H9 (cell line): Measurements from ENCODE around the gene NT5DC2. TPM values are rescaled to one million over a fixed set of nuclear protein-coding genes. Genes with fewer than 3 reads are reported as not detected.

Experiments
- DNase-seq: peaks from one replicate; pipeline ENCODE4 v3.0.0-alpha.2; 2017
- H2AFZ ChIP-seq: one replicate; pipeline ENCODE4 v1.6.1; 2013; ENCODE audit warnings: mild to moderate bottlenecking, low read length, control low read depth, moderate library complexity
- H2AK5ac ChIP-seq: 2 replicates; pipeline ENCODE4 v1.6.1; 2013; ENCODE audit warnings: low read length, control low read depth, mixed read lengths; ENCODE audit not compliant: insufficient read length
- H2BK120ac ChIP-seq: one replicate; pipeline ENCODE4 v1.6.1; 2013; ENCODE audit warnings: low read depth, mild to moderate bottlenecking, low read length, control low read depth, inconsistent platforms; ENCODE audit not compliant: poor library complexity, severe bottlenecking
- H2BK12ac ChIP-seq: 2 replicates; pipeline ENCODE4 v1.6.1; 2013; ENCODE audit warnings: low read length, control low read depth, mixed read lengths, low read depth; ENCODE audit not compliant: insufficient read length
- H2BK15ac ChIP-seq: 2 replicates; pipeline ENCODE4 v1.6.1; 2013; ENCODE audit warnings: low read depth, low read length, control low read depth
- H2BK20ac ChIP-seq: one replicate; pipeline ENCODE4 v1.6.1; 2013; ENCODE audit warnings: low read depth, mild to moderate bottlenecking, low read length, control low read depth, inconsistent platforms; ENCODE audit not compliant: poor library complexity, severe bottlenecking
- H2BK5ac ChIP-seq: 2 replicates; pipeline ENCODE4 v1.6.1; 2013; ENCODE audit warnings: low read length, control low read depth, mixed read lengths; ENCODE audit not compliant: insufficient read length
- H3K14ac ChIP-seq: 2 replicates; pipeline ENCODE4 v1.6.1; 2013; ENCODE audit warnings: low read length, control low read depth; ENCODE audit not compliant: insufficient read depth
- H3K18ac ChIP-seq: 2 replicates; pipeline ENCODE4 v1.6.1; 2013; ENCODE audit warnings: low read depth, mild to moderate bottlenecking, mixed read lengths, low read length, control low read depth; ENCODE audit not compliant: insufficient read length
- H3K23ac ChIP-seq: 2 replicates; pipeline ENCODE4 v1.6.1; 2013; ENCODE audit warnings: low read length, control low read depth, mixed read lengths, low read depth; ENCODE audit not compliant: insufficient read length
- H3K23me2 ChIP-seq: 2 replicates; pipeline ENCODE4 v1.6.1; 2013; ENCODE audit warnings: low read depth, mild to moderate bottlenecking, mixed read lengths, low read length, control low read depth; ENCODE audit not compliant: insufficient read length, poor library complexity, severe bottlenecking
- H3K27ac ChIP-seq: 2 replicates; pipeline ENCODE4 v1.5.1; 2013; ENCODE audit warnings: low read length, control low read depth, mixed read lengths, low read depth; ENCODE audit not compliant: insufficient read length
- H3K27me3 ChIP-seq: 2 replicates; pipeline ENCODE4 v1.6.1; 2013; ENCODE audit warnings: low read length, control low read depth, inconsistent platforms; ENCODE audit not compliant: insufficient read depth
- H3K4ac ChIP-seq: 2 replicates; pipeline ENCODE4 v1.6.1; 2013; ENCODE audit warnings: low read depth, mild to moderate bottlenecking, control low read depth, inconsistent platforms, low read length, moderate library complexity
- H3K4me1 ChIP-seq: 2 replicates; pipeline ENCODE4 v1.6.1; 2013; ENCODE audit warnings: low read length, control low read depth, inconsistent platforms; ENCODE audit not compliant: insufficient read depth
- H3K4me2 ChIP-seq: 2 replicates; pipeline ENCODE4 v1.6.1; 2013; ENCODE audit warnings: low read length, control low read depth, mixed read lengths; ENCODE audit not compliant: insufficient read length, insufficient read depth
- H3K56ac ChIP-seq: 2 replicates; pipeline ENCODE4 v1.6.1; 2013; ENCODE audit warnings: low read depth, mild to moderate bottlenecking, mixed read lengths, low read length, control low read depth; ENCODE audit not compliant: insufficient read length
- H3K79me1 ChIP-seq: 2 replicates; pipeline ENCODE4 v1.6.1; 2013; ENCODE audit warnings: low read depth, mild to moderate bottlenecking, moderate library complexity, low read length, control low read depth, inconsistent platforms; ENCODE audit not compliant: insufficient read depth, poor library complexity, severe bottlenecking
- H3K79me2 ChIP-seq: 2 replicates; pipeline ENCODE4 v1.6.1; 2013; ENCODE audit warnings: low read length, control low read depth, inconsistent platforms; ENCODE audit not compliant: insufficient read depth
- H3K9ac ChIP-seq: 2 replicates; pipeline ENCODE4 v1.6.1; 2013; ENCODE audit warnings: low read length, control low read depth, mixed read lengths; ENCODE audit not compliant: insufficient read length; ENCODE audit errors: extremely low read depth
- H3K9me3 ChIP-seq: one replicate; pipeline ENCODE4 v1.6.1; 2013; ENCODE audit warnings: low read depth, low read length, inconsistent platforms; ENCODE audit not compliant: control insufficient read depth
- H3T11ph ChIP-seq: one replicate; pipeline ENCODE4 v1.6.1; 2013; ENCODE audit warnings: mild to moderate bottlenecking, low read length, control low read depth, inconsistent platforms
- H4K20me1 ChIP-seq: one replicate; pipeline ENCODE4 v1.6.1; 2013; ENCODE audit not compliant: control insufficient read depth, insufficient read length, insufficient read depth
- H4K5ac ChIP-seq: 2 replicates; pipeline ENCODE4 v1.6.1; 2013; ENCODE audit warnings: low read depth, mild to moderate bottlenecking, mixed read lengths, low read length, control low read depth; ENCODE audit not compliant: insufficient read length
- H4K8ac ChIP-seq: replicated peaks from 2 replicates; pipeline ENCODE4 v1.6.1; 2013; ENCODE audit warnings: low read length, control low read depth, mixed read lengths, low read depth; ENCODE audit not compliant: insufficient read length
- H4K91ac ChIP-seq: 2 replicates; pipeline ENCODE4 v1.6.1; 2013; ENCODE audit warnings: low read depth, mild to moderate bottlenecking, moderate library complexity, mixed read lengths, low read length, control low read depth; ENCODE audit not compliant: insufficient read length
- H3K27ac Mint-ChIP-seq, 3 experiments: 2 replicates in 2 of 3; 3 replicates in 1 of 3; pipeline ENCODE4 v1.8.0; 2020 to 2021; ENCODE audit warnings: mixed read lengths in 3 of 3, mild to moderate bottlenecking in 1 of 3, moderate library complexity in 1 of 3
- H3K27me3 Mint-ChIP-seq: 2 replicates; pipeline ENCODE4 v1.8.0; 2021; ENCODE audit warnings: low read depth, mild to moderate bottlenecking, moderate library complexity, mixed read lengths
- H3K36me3 Mint-ChIP-seq, 3 experiments: 2 replicates in 2 of 3; 3 replicates in 1 of 3; pipeline ENCODE4 v1.8.0; 2020 to 2021; ENCODE audit warnings: low read depth in 3 of 3, mixed read lengths in 3 of 3; ENCODE audit not compliant: insufficient read depth in 1 of 3
- H3K4me1 Mint-ChIP-seq, 2 experiments: 2 replicates each; pipeline ENCODE4 v1.8.0; 2020; ENCODE audit warnings: mixed read lengths in 2 of 2
- H3K4me3 Mint-ChIP-seq, 2 experiments: 2 replicates in 1 of 2; 3 replicates in 1 of 2; pipeline ENCODE4 v1.8.0; 2020 to 2021; ENCODE audit warnings: mild to moderate bottlenecking in 2 of 2, mixed read lengths in 2 of 2, moderate library complexity in 1 of 2
- H3K9me3 Mint-ChIP-seq, 2 experiments: 2 replicates in 1 of 2; 3 replicates in 1 of 2; pipeline ENCODE4 v1.8.0; 2020; ENCODE audit warnings: mild to moderate bottlenecking in 2 of 2, mixed read lengths in 2 of 2, moderate library complexity in 1 of 2
- CTCF ChIP-seq: fragments of 200-600 bp; sonication (generic); conservative IDR thresholded peaks from 3 replicates; pipeline ENCODE4 v1.8.0; 2021; ENCODE audit warnings: antibody characterized with exemption, mild to moderate bottlenecking
- WGBS: extraction: QIAGEN DNeasy Blood & Tissue Kit; methylation state at CpG from one replicate; pipeline ENCODE4 v1.1.7; 2013; ENCODE audit warnings: missing lambda C conversion rate, low lambda C conversion rate, mixed read lengths; ENCODE audit not compliant: insufficient read length; ENCODE audit errors: extremely low coverage; 5-methylcytosine and 5-hydroxymethylcytosine counted together
- total RNA-seq: library from RNA; stranded (reverse); gene quantifications from 2 replicates; pipeline ENCODE4 v1.2.1, GENCODE V29; 2021

The NT5DC2 gene
- total RNA-seq, 1 experiment from 2014 or later: 444 TPM

GRCh38 chr3:52532838-52533622, 627 bp downstream of the NT5DC2 start:
- no peak overlapping the region for H3K56ac ChIP-seq
- no peak overlapping the region for H2BK20ac ChIP-seq
- H3K23me2 ChIP-seq: peaks cover 24% of the 10 kb centered on the region
- no peak overlapping the region for H2BK15ac ChIP-seq
- H3K9me3 Mint-ChIP-seq: no peaks in the 10 kb centered on the region
- H3K79me1 ChIP-seq: peaks cover 6% of the 10 kb centered on the region
- H3K36me3 Mint-ChIP-seq: peaks cover 10 to 31% (median 27%) of the 10 kb centered on the region in 3 experiments
- WGBS: no CpG with 5 or more reads among the region's 78 CpGs
- H3K4me3 Mint-ChIP-seq: peak overlapping the region; percentile 77 to 86
- H3K14ac ChIP-seq: peak overlapping the region; percentile 72
- peaks cover 4% of the 10 kb centered on the region for H3K4me1 ChIP-seq
- H3K79me2 ChIP-seq: peaks cover 13% of the 10 kb centered on the region; the same call in 1 of the 2 replicates
- H4K91ac ChIP-seq: no peak overlapping the region
- no peak overlapping the region for H2AFZ ChIP-seq
- H2BK120ac ChIP-seq: no peak overlapping the region
- no peak overlapping the region for H3K4ac ChIP-seq
- H4K20me1 ChIP-seq: no peaks in the 10 kb centered on the region
- no peak overlapping the region for H3T11ph ChIP-seq
- no peak overlapping the region for H3K23ac ChIP-seq
- no peak overlapping the region for H2BK5ac ChIP-seq
- no peak for TF ChIP-seq CTCF
- H2AK5ac ChIP-seq: no peak overlapping the region
- peak; percentile 47 for DNase-seq
- H3K27me3 ChIP-seq: no peaks in the 10 kb centered on the region
- peaks cover 34% of the 10 kb centered on the region in 2 experiments for H3K4me1 Mint-ChIP-seq
- no peak overlapping the region for H4K5ac ChIP-seq
- H3K27me3 Mint-ChIP-seq: no peaks in the 10 kb centered on the region
- H2BK12ac ChIP-seq: no peak overlapping the region
- H3K4me2 ChIP-seq: peak overlapping the region; percentile 45
- no peaks in the 10 kb centered on the region for H3K9me3 ChIP-seq
- H3K27ac ChIP-seq: no peak overlapping the region
- peak overlapping the region in 1 of 3 experiments; percentile 39; a peak in 1 of 7 replicates for H3K27ac Mint-ChIP-seq
- H3K18ac ChIP-seq: peak overlapping the region; percentile 10
- no peak overlapping the region for H4K8ac ChIP-seq
- H3K9ac ChIP-seq: peak overlapping the region; percentile 38
